Fibroblast of lung (primary cell): ENCODE data around the gene ACYP2. TPM values are rescaled to one million over a fixed set of nuclear protein-coding genes. Genes with fewer than 3 reads are reported as not detected.

Source experiments
- DNase-seq, 2 donors: peaks; one replicate each; pipeline versions ENCODE4 v3.0.0 to v3.0.0-alpha.2; 2010; ENCODE audit warnings: low read depth in 2 of 2
- H2AFZ ChIP-seq: 2 replicates; pipeline ENCODE4 v1.5.1; 2012; ENCODE audit warnings: low read length, control low read depth, inconsistent platforms
- H3K27ac ChIP-seq: 2 replicates; pipeline ENCODE4 v1.5.1; 2011; ENCODE audit warnings: low read length, control low read depth; ENCODE audit not compliant: insufficient read depth
- H3K27me3 ChIP-seq: 2 replicates; pipeline ENCODE4 v1.5.1; 2011; ENCODE audit warnings: mild to moderate bottlenecking, low read length; ENCODE audit not compliant: control insufficient read depth, insufficient read depth
- H3K36me3 ChIP-seq: 2 replicates; pipeline ENCODE4 v1.5.1; 2011; ENCODE audit warnings: low read length; ENCODE audit not compliant: control insufficient read depth, insufficient read depth
- H3K4me1 ChIP-seq: 2 replicates; pipeline ENCODE4 v1.5.1; 2011; ENCODE audit warnings: low read length; ENCODE audit not compliant: control insufficient read depth, insufficient read depth; ENCODE audit errors: extremely low read depth
- H3K4me2 ChIP-seq: 2 replicates; pipeline ENCODE4 v1.5.1; 2011; ENCODE audit warnings: low read length, control low read depth; ENCODE audit not compliant: insufficient read depth; ENCODE audit errors: extremely low read depth
- H3K4me3 ChIP-seq, 4 experiments: fragments of 200-600 bp in 1 of 4; sonication (generic) in 1 of 4; replicated peaks in 1 of 4; 2 replicates each; pipeline ENCODE4 v1.5.1; 2011 to 2016; ENCODE audit warnings: low read length in 4 of 4, low read depth in 3 of 4, mild to moderate bottlenecking in 3 of 4, control low read depth in 2 of 4, inconsistent platforms in 1 of 4, mixed read lengths in 1 of 4; ENCODE audit not compliant: insufficient read depth in 1 of 4; ENCODE audit errors: control extremely low read depth in 1 of 4
- H3K79me2 ChIP-seq: 2 replicates; pipeline ENCODE4 v1.5.1; 2012; ENCODE audit warnings: mild to moderate bottlenecking, low read length, inconsistent platforms; ENCODE audit not compliant: control insufficient read depth, insufficient read depth
- H3K9ac ChIP-seq: 2 replicates; pipeline ENCODE4 v1.5.1; 2011; ENCODE audit warnings: mild to moderate bottlenecking, low read length, control low read depth; ENCODE audit not compliant: insufficient read depth
- H3K9me3 ChIP-seq: 2 replicates; pipeline ENCODE4 v1.5.1; 2012; ENCODE audit warnings: low read depth, low read length; ENCODE audit not compliant: control insufficient read depth, insufficient read depth
- H4K20me1 ChIP-seq: 2 replicates; pipeline ENCODE4 v1.5.1; 2011; ENCODE audit warnings: low read length; ENCODE audit not compliant: control insufficient read depth, insufficient read depth; ENCODE audit errors: extremely low read depth
- EZH2 ChIP-seq: IDR thresholded peaks from 2 replicates; pipeline ENCODE4 v1.5.1; 2012; ENCODE audit warnings: low read length, control low read depth, mild to moderate bottlenecking; ENCODE audit errors: missing control alignments
- polyA plus RNA-seq, 2 donors: library from polyadenylated mRNA; depleted of rRNA in 1 of 2; stranded (reverse) in 1 of 2; unstranded in 1 of 2; fragments of >200 nt; gene quantifications; 2 replicates each; pipeline ENCODE4 v1.2.1, GENCODE V29; 2011 to 2012; ENCODE audit warnings: missing spikeins in 1 of 2
- total RNA-seq: library from RNA; depleted of rRNA; stranded (reverse); fragments of >200 nt; gene quantifications from 2 replicates; pipeline ENCODE4 v1.2.1, GENCODE V29; 2014
- TF ChIP-seq, protein P1 (sequence below), 2 donors: IDR thresholded peaks in 1 of 2; conservative IDR thresholded peaks in 1 of 2; 1 replicate in 1 of 2; 2 replicates in 1 of 2; pipeline ENCODE4 v1.5.1; 2011 to 2012; ENCODE audit warnings: low read length in 2 of 2, control low read depth in 1 of 2, inconsistent platforms in 1 of 2, low read depth in 1 of 2, mild to moderate bottlenecking in 1 of 2

Gene ACYP2
- total and polyA plus RNA-seq, 2 donors (not counting 1 experiment from before 2014, with no cell fraction given): 9.7 to 24.4 TPM

DNA sequence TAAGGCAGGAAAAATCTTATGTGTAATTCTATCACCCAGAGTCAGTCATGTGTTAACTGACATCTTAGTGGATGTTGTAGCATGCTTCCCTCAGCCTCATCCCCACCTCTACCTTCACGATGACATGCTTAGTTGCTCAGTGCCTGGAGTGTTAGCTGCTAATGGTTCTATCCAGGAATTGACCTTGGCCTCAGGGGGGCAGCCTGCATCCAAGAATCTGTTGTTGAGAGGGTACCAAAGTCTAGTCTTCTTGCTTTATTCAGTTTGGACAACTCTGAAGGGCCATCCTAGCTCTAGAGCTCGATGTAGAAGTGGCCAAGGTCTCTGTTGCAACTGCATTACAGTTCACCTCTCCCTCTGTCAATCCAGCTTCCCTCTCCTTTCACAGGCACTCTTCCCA, 61.2 kb downstream of the ACYP2 start:
- Histone ChIP-seq H2AFZ (no peak overlapping the region), H3K4me2 (no peak overlapping the region), H3K4me3 (no peak overlapping the region), H4K20me1 (no peaks in the 10 kb centered on the region), H3K27me3 (no peaks in the 10 kb centered on the region), H3K79me2 (no peaks in the 10 kb centered on the region), H3K36me3 (no peaks in the 10 kb centered on the region), H3K9me3 (no peaks in the 10 kb centered on the region), H3K9ac (no peak overlapping the region), H3K4me1 (no peaks in the 10 kb centered on the region), H3K27ac (no peak overlapping the region)
- TF ChIP-seq EZH2: no peak
- TF ChIP-seq, protein P1, sequence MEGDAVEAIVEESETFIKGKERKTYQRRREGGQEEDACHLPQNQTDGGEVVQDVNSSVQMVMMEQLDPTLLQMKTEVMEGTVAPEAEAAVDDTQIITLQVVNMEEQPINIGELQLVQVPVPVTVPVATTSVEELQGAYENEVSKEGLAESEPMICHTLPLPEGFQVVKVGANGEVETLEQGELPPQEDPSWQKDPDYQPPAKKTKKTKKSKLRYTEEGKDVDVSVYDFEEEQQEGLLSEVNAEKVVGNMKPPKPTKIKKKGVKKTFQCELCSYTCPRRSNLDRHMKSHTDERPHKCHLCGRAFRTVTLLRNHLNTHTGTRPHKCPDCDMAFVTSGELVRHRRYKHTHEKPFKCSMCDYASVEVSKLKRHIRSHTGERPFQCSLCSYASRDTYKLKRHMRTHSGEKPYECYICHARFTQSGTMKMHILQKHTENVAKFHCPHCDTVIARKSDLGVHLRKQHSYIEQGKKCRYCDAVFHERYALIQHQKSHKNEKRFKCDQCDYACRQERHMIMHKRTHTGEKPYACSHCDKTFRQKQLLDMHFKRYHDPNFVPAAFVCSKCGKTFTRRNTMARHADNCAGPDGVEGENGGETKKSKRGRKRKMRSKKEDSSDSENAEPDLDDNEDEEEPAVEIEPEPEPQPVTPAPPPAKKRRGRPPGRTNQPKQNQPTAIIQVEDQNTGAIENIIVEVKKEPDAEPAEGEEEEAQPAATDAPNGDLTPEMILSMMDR (conservative IDR thresholded peaks at IDR 0.05 in 1 of 2, IDR thresholded peaks at IDR 0.05 in 1 of 2; ENCODE audit: low read depth in 1 of 2, low read length in 2 of 2): peak; percentile 50 to 67
- peak; percentile 39 to 65 for DNase-seq

DNA sequence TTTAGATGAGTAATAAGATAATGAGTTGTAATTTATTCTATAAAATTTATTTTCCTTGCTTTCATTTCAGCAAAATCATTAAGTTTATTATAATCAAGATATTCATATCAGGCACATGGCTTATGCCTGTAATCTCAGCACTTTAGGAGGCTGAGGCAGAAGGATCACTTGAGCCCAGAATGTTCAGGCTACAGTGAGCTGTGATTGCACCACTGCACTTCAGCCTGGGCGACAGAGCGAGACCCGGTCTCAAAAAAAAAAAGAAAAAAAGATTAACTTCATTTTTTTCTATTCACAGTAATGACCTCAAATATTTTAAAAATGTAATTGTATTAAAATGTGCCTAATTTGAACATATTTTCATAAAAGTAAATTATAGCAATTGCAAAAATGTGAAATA, 67.9 kb downstream of the ACYP2 start:
- TF ChIP-seq EZH2: no peak
- TF ChIP-seq, protein P1 (conservative IDR thresholded peaks at IDR 0.05 in 1 of 2, IDR thresholded peaks at IDR 0.05 in 1 of 2; ENCODE audit: low read depth in 1 of 2, low read length in 2 of 2): no peak
- H4K20me1 ChIP-seq: no peaks in the 10 kb centered on the region

GRCh38 chr2:54183972-54184371, 68.6 kb downstream of the ACYP2 start:
- peak in 1 of 2 donors; percentile 37 for DNase-seq
- TF ChIP-seq EZH2: no peak
- TF ChIP-seq, protein P1 (conservative IDR thresholded peaks at IDR 0.05 in 1 of 2, IDR thresholded peaks at IDR 0.05 in 1 of 2; ENCODE audit: low read depth in 1 of 2, low read length in 2 of 2): no peak
- Histone ChIP-seq H3K9ac (no peak overlapping the region), H3K4me3 (no peak overlapping the region), H3K27me3 (no peaks in the 10 kb centered on the region), H3K27ac (no peak overlapping the region), H3K9me3 (no peaks in the 10 kb centered on the region), H3K36me3 (no peaks in the 10 kb centered on the region), H4K20me1 (no peaks in the 10 kb centered on the region), H2AFZ (no peak overlapping the region), H3K4me1 (no peaks in the 10 kb centered on the region), H3K79me2 (no peaks in the 10 kb centered on the region), H3K4me2 (no peak overlapping the region)

More for the DNA sequence above, 67.9 kb downstream of the ACYP2 start:
- Histone ChIP-seq H3K9me3 (no peaks in the 10 kb centered on the region), H2AFZ (no peak overlapping the region), H3K36me3 (no peaks in the 10 kb centered on the region), H3K27me3 (no peaks in the 10 kb centered on the region), H3K4me1 (no peaks in the 10 kb centered on the region), H3K79me2 (no peaks in the 10 kb centered on the region), H3K9ac (no peak overlapping the region), H3K4me3 (no peak overlapping the region), H3K4me2 (no peak overlapping the region), H3K27ac (no peak overlapping the region)
- DNase-seq: no peak
